GM12873 (cell line): ENCODE measurements around the gene MSN.

Experiments used
- TF ChIP-seq, protein P1 (sequence below): IDR thresholded peaks from 2 replicates; pipeline ENCODE4 v1.5.1; 2012; ENCODE audit warnings: low read depth, mild to moderate bottlenecking, moderate library complexity, low read length, control low read depth; ENCODE audit not compliant: insufficient read depth; ENCODE audit errors: missing control alignments

MSN gene

DNA sequence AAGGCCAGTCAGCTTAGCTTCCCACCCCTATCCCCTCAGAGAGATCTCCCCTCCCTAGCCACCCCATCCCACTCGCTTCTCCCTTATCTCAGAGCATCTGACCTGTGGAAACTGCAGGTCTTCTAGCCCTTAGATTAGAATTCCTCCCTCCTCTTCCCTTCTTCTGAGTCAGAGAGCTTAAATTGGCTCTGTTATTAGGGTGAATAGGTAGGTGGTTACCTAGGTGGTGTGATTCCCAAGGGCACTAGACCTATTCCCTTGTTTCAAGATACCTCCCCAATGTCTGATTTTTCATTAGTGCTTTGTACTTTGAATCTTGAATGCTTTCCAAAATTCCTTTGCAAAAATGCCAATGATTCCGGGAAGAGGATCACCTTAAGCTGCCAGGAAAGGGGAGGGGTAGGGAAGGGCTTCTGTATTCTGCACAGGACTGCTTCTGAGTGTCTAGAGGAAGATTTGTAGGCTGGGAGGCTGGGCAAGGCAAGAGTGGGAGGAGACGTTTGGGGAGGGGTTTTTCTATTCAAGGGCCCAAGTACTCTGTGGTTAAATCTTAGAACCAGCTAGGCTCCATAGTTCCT is 24.5 kb upstream of the MSN start:
- TF ChIP-seq, protein P1, sequence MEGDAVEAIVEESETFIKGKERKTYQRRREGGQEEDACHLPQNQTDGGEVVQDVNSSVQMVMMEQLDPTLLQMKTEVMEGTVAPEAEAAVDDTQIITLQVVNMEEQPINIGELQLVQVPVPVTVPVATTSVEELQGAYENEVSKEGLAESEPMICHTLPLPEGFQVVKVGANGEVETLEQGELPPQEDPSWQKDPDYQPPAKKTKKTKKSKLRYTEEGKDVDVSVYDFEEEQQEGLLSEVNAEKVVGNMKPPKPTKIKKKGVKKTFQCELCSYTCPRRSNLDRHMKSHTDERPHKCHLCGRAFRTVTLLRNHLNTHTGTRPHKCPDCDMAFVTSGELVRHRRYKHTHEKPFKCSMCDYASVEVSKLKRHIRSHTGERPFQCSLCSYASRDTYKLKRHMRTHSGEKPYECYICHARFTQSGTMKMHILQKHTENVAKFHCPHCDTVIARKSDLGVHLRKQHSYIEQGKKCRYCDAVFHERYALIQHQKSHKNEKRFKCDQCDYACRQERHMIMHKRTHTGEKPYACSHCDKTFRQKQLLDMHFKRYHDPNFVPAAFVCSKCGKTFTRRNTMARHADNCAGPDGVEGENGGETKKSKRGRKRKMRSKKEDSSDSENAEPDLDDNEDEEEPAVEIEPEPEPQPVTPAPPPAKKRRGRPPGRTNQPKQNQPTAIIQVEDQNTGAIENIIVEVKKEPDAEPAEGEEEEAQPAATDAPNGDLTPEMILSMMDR: no peak

DNA sequence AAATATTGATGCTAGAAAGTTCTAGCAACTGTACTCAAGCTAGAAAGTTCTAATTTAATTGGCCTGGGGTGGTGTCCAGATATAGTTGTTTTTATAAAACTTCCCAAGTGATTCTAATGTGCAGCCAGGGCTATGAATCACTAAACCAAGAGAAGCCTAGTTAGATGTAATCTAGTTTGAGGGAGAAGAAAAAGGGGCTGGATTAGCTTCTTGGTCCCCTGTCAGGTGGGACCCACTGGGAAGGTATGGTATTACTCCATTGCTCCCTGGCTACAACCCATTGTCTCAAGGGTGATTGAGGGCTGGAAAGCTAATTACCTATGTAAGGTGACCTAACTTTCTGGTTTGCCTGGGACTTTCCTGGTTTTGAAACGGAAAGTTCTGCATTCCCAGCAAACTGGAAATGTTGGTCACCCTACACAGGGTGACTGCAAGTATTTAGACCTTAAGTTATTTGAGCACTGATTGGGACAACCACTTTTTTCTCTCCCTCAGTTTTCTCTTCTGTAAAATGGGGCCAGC is 23.9 kb upstream of the MSN start:
- TF ChIP-seq, protein P1: no peak

DNA sequence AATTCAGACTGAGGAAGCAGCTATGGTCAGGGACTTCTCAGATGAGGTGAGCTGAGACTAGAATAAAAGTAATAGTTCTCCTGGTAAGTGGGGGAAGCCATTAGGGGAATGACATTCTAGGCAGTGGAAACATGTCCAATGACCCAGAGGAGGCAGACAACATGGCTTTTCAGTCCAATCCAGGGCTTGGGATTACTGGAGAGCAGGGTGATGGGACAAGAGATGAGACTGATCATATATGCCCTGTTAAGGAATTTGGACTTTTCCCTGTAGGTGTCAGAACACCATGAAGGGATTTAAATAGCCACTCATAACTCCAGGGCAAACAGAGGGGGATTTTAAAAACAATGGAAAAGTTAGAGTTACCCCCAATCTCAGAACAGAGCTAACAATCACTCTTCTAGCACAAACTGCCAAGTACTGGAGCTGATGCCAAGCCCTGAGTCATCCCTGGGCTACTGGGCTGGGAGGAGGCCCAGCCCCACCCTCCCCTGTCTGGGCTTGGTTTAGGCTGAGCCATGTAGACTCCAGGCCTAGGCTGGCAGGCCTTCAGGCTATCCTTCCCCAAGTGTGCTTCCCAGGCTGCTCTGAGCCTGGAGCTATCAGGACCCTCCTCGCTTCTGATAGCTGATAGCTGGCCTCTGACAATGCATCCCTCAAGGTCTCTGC is 22.7 kb upstream of the MSN start:
- TF ChIP-seq, protein P1: no peak

DNA sequence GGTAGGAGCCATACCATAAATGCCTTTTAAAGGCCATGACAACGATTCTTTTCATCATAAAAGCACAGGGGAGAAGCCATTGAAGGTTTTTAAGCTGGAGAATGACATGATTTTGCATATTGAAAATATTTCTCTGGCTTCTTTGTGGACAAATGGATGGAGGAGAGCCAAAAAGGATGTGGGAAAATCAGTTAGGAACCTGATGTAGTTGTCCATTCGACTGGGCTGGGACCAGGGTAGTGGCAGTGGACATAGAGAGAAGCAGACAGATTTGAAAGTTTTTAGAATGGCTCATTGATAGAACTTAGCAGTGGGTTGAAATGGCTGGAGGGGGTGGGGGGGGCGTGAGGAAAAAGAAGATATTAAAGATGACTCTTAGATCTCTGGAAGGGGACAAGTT is 19.7 kb upstream of the MSN start:
- TF ChIP-seq, protein P1: no peak

DNA sequence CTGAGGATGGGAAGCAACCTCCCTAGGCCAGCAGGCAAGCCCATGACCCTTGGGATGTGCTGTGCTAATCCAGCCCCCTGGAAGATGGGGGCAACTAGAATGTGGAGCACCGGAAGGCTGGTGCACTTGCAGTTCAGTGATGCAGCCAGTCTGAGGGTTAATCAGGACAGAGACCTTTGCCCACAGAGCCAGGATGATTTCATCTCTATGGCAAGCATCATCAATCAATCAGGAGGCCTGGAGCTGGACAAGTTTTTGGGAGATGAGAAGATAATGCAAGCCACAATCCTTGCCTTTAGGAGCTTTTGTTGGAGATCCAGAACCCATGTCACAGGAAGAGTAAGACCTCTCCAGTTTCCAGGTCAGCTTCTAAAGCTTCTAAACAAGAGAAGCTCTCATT is 15.4 kb upstream of the MSN start:
- TF ChIP-seq, protein P1: no peak

GRCh38 chrX:65657659-65658058 is 9.8 kb upstream of the MSN start:
- TF ChIP-seq, protein P1: no peak

GRCh38 chrX:65658229-65658628 is 9.2 kb upstream of the MSN start:
- TF ChIP-seq, protein P1: no peak
